ENCODE results near the gene DKC1.

The DKC1 gene

DNA sequence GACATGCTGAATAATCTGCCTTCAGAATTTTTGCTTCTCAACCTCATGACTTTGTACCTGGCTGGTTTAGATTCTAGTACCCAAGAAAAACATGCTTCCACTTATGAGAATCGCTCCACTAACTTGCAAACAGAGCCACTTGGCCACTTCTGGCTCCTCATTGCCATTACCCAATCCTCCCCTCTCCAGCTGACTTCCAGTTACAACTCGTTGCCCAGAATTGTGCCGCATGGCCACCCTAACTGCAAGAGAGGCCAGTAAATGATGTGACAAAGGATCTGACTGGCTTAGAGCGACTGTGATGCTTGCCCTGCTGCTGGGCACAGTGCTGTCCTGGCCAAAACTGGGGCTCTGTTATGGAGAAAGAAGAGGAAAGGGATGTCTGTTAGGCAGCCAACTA, 4.0 kb upstream of the DKC1 start:
- ChIA-PET POLR2A (no interaction called here), CTCF (interaction anchor here (2.9 kb wide), 1 partner anchor 10 kb away, joined by 12 read pairs; no protein-coding TSS in a partner anchor)
- no peak for DNase-seq (ENCODE audit: extremely low spot score)
- no peak for TF ChIP-seq CTCF (IDR thresholded peaks at IDR 0.05; ENCODE audit: control extremely low read depth, extremely low read depth, low read depth, missing control alignments)

GRCh38 chrX:154761977-154762536, 607 bp upstream of the DKC1 start:
- CTCF ChIA-PET = interaction anchor here (1.0 to 4.5 kb wide), 3 partner anchors 10 to 72 kb away, joined by 3 to 24 read pairs (median 4); partner anchors contain the start of gene SMIM9
- POLR2A ChIA-PET = interaction anchor here (0.6 to 1.0 kb wide), 2 partner anchors 9 to 43 kb away, joined by 3 read pairs; partner anchors contain the start of gene MPP1
- no peak for DNase-seq (ENCODE audit: extremely low spot score)
- no peak for TF ChIP-seq CTCF (IDR thresholded peaks at IDR 0.05; ENCODE audit: control extremely low read depth, extremely low read depth, low read depth, missing control alignments)

GRCh38 chrX:154774622-154775021, 12.0 kb downstream of the DKC1 start:
- POLR2A ChIA-PET = no interaction called here
- CTCF ChIA-PET = no interaction called here
- no peak for TF ChIP-seq CTCF (IDR thresholded peaks at IDR 0.05; ENCODE audit: control extremely low read depth, extremely low read depth, low read depth, missing control alignments)
- DNase-seq (ENCODE audit: extremely low spot score) = no peak

- no peak for TF ChIP-seq CTCF (IDR thresholded peaks at IDR 0.05; ENCODE audit: control extremely low read depth, extremely low read depth, low read depth, missing control alignments)
- POLR2A ChIA-PET = no interaction called here
- CTCF ChIA-PET = interaction anchor here (1.0 kb wide), 1 partner anchor 10 kb away, joined by 3 read pairs; no protein-coding TSS in a partner anchor
- DNase-seq (ENCODE audit: extremely low spot score) = no peak
Measured at GRCh38 chrX:154775419-154776349, 13.0 kb downstream of the DKC1 start.

DNA sequence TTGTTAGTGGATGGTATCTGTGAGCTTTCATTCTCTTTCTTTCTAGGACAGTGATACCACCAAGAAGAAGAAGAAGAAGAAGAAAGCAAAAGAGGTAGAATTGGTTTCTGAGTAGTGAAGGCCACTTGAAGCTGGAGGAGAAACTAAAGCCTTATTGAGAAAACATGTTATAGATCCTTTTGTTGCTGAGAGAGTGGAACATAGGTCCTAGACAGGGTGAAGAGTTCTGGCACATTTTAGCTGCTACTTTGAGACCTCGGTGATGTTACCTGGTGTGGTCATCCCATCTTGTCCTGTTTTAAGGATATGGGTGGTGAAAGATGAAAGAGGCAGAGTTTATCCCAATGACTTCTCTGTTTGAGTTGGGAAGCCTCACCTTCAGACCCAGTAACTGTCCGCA, 14.1 kb downstream of the DKC1 start:
- TF ChIP-seq CTCF (IDR thresholded peaks at IDR 0.05; ENCODE audit: control extremely low read depth, extremely low read depth, low read depth, missing control alignments) = no peak
- ChIA-PET POLR2A (no interaction called here), CTCF (interaction anchor here (1.0 to 1.5 kb wide), 2 partner anchors 9 to 15 kb away, joined by 3 to 4 read pairs; no protein-coding TSS in a partner anchor)
- no peak for DNase-seq (ENCODE audit: extremely low spot score)

DNA sequence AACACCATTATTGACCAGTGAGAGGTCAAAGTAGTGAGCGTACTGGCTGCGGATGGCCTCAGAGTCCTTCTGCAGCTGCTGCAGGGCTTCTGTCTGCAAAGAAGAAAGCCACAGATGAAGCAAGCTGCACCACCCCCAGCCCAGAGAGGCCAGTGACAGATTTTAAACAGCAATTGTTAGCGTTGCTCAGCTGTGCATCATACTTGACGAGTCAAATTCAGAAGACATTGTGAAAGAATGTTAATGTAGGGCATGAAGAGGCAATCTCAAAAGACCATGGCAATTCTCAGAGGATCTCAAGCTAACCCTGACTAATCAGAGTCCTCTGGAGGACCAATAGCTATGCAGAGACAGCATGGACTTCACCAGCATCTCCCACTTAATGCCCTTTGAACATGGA, 16.6 kb downstream of the DKC1 start:
- DNase-seq (ENCODE audit: extremely low spot score) = no peak
- CTCF ChIA-PET = interaction anchor here (1.0 kb wide), 1 partner anchor 26 kb away, joined by 3 read pairs; the partner anchor contains the start of gene MPP1

More for the DNA sequence above, 16.6 kb downstream of the DKC1 start:
- POLR2A ChIA-PET = no interaction called here
- no peak for TF ChIP-seq CTCF (IDR thresholded peaks at IDR 0.05; ENCODE audit: control extremely low read depth, extremely low read depth, low read depth, missing control alignments)
